T1000 (cell line): ENCODE results near the gene ANKRD62.
"Not testable (repeated sequence)": the region's sequence is repeated elsewhere in the genome, so short reads cannot be mapped to it uniquely, and the experiment has no call there.

Experiments used
- DNase-seq: peaks from one replicate; lab custom pipeline; 2025; ENCODE audit warnings: mixed read lengths; lab: John Stamatoyannopoulos, UW

ANKRD62 gene

GRCh38 chr18:12099160-12099559 lies 5.5 kb downstream of the ANKRD62 start:
- no peak for DNase-seq

- no peak for DNase-seq
Observed at GRCh38 chr18:12101266-12101665, 7.6 kb downstream of the ANKRD62 start.

- DNase-seq: no peak
Observed at GRCh38 chr18:12102136-12102842, 8.6 kb downstream of the ANKRD62 start.

- no peak for DNase-seq
Observed at GRCh38 chr18:12106471-12106870, 12.8 kb downstream of the ANKRD62 start.

- DNase-seq: no peak
Observed at GRCh38 chr18:12109836-12110235, 16.2 kb downstream of the ANKRD62 start.

- DNase-seq: no peak
Observed at GRCh38 chr18:12113999-12114646, 20.5 kb downstream of the ANKRD62 start.

- no peak for DNase-seq
Observed at GRCh38 chr18:12119358-12119757, 25.7 kb downstream of the ANKRD62 start.

GRCh38 chr18:12121175-12122042 lies 27.8 kb downstream of the ANKRD62 start:
- DNase-seq: no peak

- DNase-seq: not testable (repeated sequence)
Observed at GRCh38 chr18:12122043-12122389, 28.4 kb downstream of the ANKRD62 start.

GRCh38 chr18:12127647-12128046 lies 34.0 kb downstream of the ANKRD62 start:
- DNase-seq: not testable (repeated sequence)

- not testable (repeated sequence) for DNase-seq
Observed at GRCh38 chr18:12138831-12139230, 45.2 kb downstream of the ANKRD62 start.

- DNase-seq: not testable (repeated sequence)
Observed at GRCh38 chr18:12140866-12141265, 47.2 kb downstream of the ANKRD62 start.

- not testable (repeated sequence) for DNase-seq
Observed at GRCh38 chr18:12141778-12142177, 48.1 kb downstream of the ANKRD62 start.

GRCh38 chr18:12149431-12149830 lies 55.8 kb downstream of the ANKRD62 start:
- DNase-seq: not testable (repeated sequence)

- DNase-seq: no peak
Observed at GRCh38 chr18:12154361-12154760, 60.7 kb downstream of the ANKRD62 start.

- DNase-seq: no peak
Observed at GRCh38 chr18:12155996-12156395, 62.4 kb downstream of the ANKRD62 start.

- no peak for DNase-seq
Observed at GRCh38 chr18:12159446-12159845, 65.8 kb downstream of the ANKRD62 start.

GRCh38 chr18:12162786-12163185 lies 69.1 kb downstream of the ANKRD62 start:
- no peak for DNase-seq

GRCh38 chr18:12165038-12165768 lies 71.6 kb downstream of the ANKRD62 start:
- no peak for DNase-seq
